Measurements from ENCODE around the gene LKAAEAR1. TPM values are rescaled to one million over a fixed set of nuclear protein-coding genes. Genes with fewer than 3 reads are reported as not detected.
"Not testable (repeated sequence)": the region's sequence is repeated elsewhere in the genome, so short reads cannot be mapped to it uniquely, and the experiment has no call there.

The LKAAEAR1 gene, protein sequence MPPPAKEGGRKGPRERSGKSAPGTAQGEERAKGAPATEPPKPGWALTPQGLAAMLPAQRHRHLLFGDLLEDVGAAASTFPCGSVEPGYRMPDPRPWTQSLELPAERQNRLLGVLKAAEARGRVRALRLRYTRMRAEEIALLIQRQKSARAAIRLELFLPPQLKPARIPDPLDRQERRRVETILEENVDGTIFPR
- total RNA-seq (0.80 TPM), polyA plus RNA-seq (0.14 TPM)
- long read RNA-seq, donor 1, result 0 reads
- long read RNA-seq, donor 2, result 0 reads
- long read RNA-seq, donor 3, partial matches to known transcripts, result 0 of 2 reads
- long read RNA-seq, donor 3, other reads (novel, unspliced or antisense), result 0 of 2 reads
- long read RNA-seq, donor 4, partial matches to known transcripts, result 0 of 2 reads
- long read RNA-seq, donor 4, other reads (novel, unspliced or antisense), result 0 of 2 reads
- long read RNA-seq, donor 5, partial matches to known transcripts, result 0 of 2 reads
- long read RNA-seq, donor 5, other reads (novel, unspliced or antisense), result 0 of 2 reads
- long read RNA-seq, donor 6, partial matches to known transcripts, result 0 of 1 reads
- long read RNA-seq, donor 6, other reads (novel, unspliced or antisense), result 0 of 1 reads
- long read RNA-seq, donor 7, result 0 reads
- long read RNA-seq, donor 8, partial matches to known transcripts, result 0 of 1 reads
- long read RNA-seq, donor 8, other reads (novel, unspliced or antisense), result 0 of 1 reads
- long read RNA-seq, donor 9, result 0 reads
- long read RNA-seq, donor 10, result 0 reads

DNA sequence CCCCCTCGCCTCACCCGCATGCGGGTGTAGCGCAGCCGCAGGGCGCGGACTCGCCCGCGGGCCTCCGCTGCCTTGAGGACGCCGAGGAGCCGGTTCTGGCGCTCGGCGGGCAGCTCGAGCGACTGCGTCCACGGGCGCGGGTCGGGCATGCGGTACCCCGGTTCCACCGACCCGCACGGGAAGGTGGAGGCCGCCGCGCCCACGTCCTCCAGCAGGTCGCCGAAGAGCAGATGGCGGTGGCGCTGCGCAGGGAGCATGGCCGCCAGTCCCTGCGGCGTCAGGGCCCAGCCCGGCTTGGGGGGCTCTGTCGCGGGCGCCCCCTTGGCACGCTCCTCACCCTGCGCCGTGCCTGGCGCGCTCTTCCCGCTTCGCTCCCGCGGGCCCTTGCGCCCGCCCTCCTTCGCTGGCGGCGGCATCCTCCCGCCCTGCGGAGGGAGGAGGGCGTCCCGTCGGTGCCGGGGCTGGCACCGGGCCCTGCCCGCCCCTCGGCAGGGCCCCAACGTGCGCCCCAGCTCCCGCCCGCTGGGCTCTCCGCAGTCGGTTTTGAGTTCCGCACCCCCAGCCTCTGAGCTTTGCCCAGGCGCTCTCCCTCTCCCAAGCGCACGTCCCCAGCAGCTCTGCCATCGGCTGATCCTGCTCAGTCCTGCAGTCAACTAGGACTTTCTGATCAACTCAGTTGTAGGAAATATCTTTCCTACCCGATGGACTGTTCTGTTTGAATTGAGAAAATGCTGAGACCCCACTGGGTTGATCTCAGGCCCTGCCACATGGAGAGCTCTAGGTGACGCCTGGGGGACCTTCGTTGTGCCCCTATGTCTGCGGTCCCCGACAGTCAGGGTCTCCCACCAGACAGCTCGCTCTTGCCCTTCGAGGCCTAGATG lies at the start of gene LKAAEAR1:
LKAAEAR1 (minus strand) TSS at position 595 of the 881 bp plus-strand sequence; CDS start at position 416, 179 bp downstream.
- Histone ChIP-seq H3K27me3 (ENCODE audit: control insufficient read depth in 2 of 2, insufficient read depth in 1 of 2, low read length in 1 of 2) (peaks cover 36 to 85% of the 10 kb centered on the region in 2 donors), H3K4me1 (ENCODE audit: control insufficient read depth in 2 of 2, insufficient read depth in 2 of 2, low read length in 2 of 2) (peaks cover 18 to 43% of the 10 kb centered on the region in 2 donors), H3K9me3 (ENCODE audit: control insufficient read depth in 2 of 2, insufficient read depth in 1 of 2, low read length in 1 of 2) (peaks cover 3 to 22% of the 10 kb centered on the region in 2 donors), H3K4me3 (ENCODE audit: low read length in 2 of 2) (peak within 1 kb of the TSS; percentile 13 to 60), H3K36me3 (ENCODE audit: control insufficient read depth in 2 of 2, insufficient read depth in 2 of 2, low read length in 1 of 2) (no peaks in the 10 kb centered on the region), H3K27ac (ENCODE audit: low read depth in 1 of 2, low read length in 1 of 2) (no peak within 1 kb of the TSS)
- WGBS, result 2% methylated on average over 86 of the region's 86 CpGs
- no peak for DNase-seq (ENCODE audit: low read depth in 6 of 9, low spot score in 9 of 9)

DNA sequence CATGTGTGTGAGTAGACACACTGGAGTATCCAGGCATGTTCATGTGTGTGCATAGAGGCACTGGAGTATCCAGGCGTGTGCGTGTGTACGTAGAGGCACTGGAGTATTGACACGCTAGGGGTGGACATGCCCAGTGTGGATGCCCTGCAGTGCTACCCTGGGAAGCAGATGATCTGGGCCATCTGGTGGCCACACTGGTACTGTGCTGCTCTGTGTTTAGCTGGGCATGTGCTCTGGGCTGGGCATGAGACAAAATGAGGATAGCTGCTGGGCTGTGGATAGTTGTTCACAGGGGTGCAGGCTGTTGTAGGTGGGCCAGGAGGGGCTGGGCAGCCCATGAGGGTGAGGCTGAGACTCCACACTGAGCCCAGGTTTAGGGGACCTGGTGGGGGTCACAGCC lies 47.2 kb upstream of the LKAAEAR1 start:
- Histone ChIP-seq H3K4me3 (ENCODE audit: low read length in 2 of 2) (no peak overlapping the region), H3K27ac (ENCODE audit: low read depth in 1 of 2, low read length in 1 of 2) (no peak overlapping the region), H3K9me3 (ENCODE audit: control insufficient read depth in 2 of 2, insufficient read depth in 1 of 2, low read length in 1 of 2) (no peaks in the 10 kb centered on the region), H3K36me3 (ENCODE audit: control insufficient read depth in 2 of 2, insufficient read depth in 2 of 2, low read length in 1 of 2) (no peaks in the 10 kb centered on the region), H3K27me3 (ENCODE audit: control insufficient read depth in 2 of 2, insufficient read depth in 1 of 2, low read length in 1 of 2) (peaks cover 0 to 10% of the 10 kb centered on the region in 2 donors), H3K4me1 (ENCODE audit: control insufficient read depth in 2 of 2, insufficient read depth in 2 of 2, low read length in 2 of 2) (no peaks in the 10 kb centered on the region)
- DNase-seq (ENCODE audit: low read depth in 6 of 9, low spot score in 9 of 9), result no peak
- 95% methylated on average over 4 of the region's 4 CpGs for WGBS

DNA sequence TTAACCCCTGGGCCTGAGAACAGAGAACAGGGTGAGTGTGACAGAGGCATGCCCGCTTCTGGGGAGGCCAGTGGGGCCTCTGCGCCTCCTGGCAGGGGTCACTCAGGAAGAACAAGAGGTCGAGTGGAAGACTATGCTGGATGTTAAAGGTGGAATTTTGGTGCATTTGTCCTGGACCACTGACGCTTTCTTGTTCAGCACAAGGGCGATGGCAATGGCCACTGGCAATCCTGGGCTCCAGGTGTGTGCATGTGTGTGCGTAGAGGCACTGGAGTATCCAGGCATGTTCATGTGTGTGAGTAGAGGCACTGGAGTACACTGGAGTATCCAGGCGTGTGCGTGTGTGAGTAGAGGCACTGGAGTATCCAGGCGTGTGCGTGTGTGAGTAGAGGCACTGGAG lies 46.7 kb upstream of the LKAAEAR1 start:
- Histone ChIP-seq H3K27ac (ENCODE audit: low read depth in 1 of 2, low read length in 1 of 2) (no peak overlapping the region), H3K4me1 (ENCODE audit: control insufficient read depth in 2 of 2, insufficient read depth in 2 of 2, low read length in 2 of 2) (no peaks in the 10 kb centered on the region), H3K36me3 (ENCODE audit: control insufficient read depth in 2 of 2, insufficient read depth in 2 of 2, low read length in 1 of 2) (no peaks in the 10 kb centered on the region), H3K27me3 (ENCODE audit: control insufficient read depth in 2 of 2, insufficient read depth in 1 of 2, low read length in 1 of 2) (peaks cover 0 to 10% of the 10 kb centered on the region in 2 donors), H3K4me3 (ENCODE audit: low read length in 2 of 2) (no peak overlapping the region), H3K9me3 (ENCODE audit: control insufficient read depth in 2 of 2, insufficient read depth in 1 of 2, low read length in 1 of 2) (no peaks in the 10 kb centered on the region)
- DNase-seq (ENCODE audit: low read depth in 6 of 9, low spot score in 9 of 9), result no peak
- 95% methylated on average over 10 of the region's 10 CpGs for WGBS

DNA sequence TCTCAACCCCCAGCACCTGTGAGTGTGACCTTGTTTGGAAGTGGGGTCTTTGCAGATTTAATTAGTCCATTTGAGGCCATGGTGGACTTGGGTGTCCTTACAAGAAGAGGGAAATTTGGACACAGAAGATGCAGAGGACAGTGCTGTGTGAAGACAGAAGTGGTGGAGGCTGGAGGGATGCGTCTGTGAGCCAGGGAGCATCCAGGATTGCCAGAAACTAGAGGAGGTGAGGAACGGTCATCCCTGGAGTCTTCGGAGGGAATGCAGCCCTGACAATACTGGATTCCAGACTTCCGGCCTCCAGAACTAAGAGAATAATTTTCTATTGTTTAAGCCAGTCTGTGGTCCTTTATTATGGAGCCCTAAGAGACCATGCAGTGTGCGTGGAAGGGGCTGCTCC lies 46.1 kb upstream of the LKAAEAR1 start:
- Histone ChIP-seq H3K4me3 (ENCODE audit: low read length in 2 of 2) (no peak overlapping the region), H3K4me1 (ENCODE audit: control insufficient read depth in 2 of 2, insufficient read depth in 2 of 2, low read length in 2 of 2) (no peaks in the 10 kb centered on the region), H3K27me3 (ENCODE audit: control insufficient read depth in 2 of 2, insufficient read depth in 1 of 2, low read length in 1 of 2) (peaks cover 0 to 10% of the 10 kb centered on the region in 2 donors), H3K27ac (ENCODE audit: low read depth in 1 of 2, low read length in 1 of 2) (no peak overlapping the region), H3K36me3 (ENCODE audit: control insufficient read depth in 2 of 2, insufficient read depth in 2 of 2, low read length in 1 of 2) (no peaks in the 10 kb centered on the region), H3K9me3 (ENCODE audit: control insufficient read depth in 2 of 2, insufficient read depth in 1 of 2, low read length in 1 of 2) (no peaks in the 10 kb centered on the region)
- WGBS, result 80% methylated on average over 5 of the region's 5 CpGs
- no peak for DNase-seq (ENCODE audit: low read depth in 6 of 9, low spot score in 9 of 9)

DNA sequence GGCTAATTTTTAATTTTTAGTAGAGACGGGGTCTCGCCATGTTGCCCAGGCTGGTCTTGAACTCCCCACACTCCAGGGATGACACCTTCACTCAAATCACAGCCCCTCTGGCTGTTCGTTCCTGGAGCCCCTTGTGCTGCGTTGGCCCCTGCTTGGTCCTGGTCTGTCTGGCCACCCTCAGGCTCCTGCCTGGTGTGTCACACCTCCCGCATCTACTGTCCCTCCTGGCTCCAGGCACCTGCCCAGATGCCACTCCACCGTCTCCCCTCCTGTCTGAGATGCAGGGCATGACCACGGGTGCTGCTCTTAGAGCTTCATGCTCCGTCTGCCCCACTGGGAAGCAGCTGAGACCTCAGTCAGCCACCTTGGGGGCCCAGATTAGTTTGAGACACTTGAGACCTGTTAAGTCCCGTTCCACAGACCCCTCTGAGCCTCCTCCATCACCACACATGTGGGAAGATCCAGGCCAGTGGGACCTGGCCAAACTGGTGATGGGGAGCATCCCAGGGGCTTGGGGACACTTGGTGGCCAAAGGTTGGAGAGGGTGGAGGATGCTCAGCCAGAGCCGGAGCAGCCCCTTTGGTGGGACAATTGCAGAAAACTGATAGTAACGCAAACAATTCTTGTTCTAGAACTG lies 45.1 kb upstream of the LKAAEAR1 start:
- Histone ChIP-seq H3K27ac (ENCODE audit: low read depth in 1 of 2, low read length in 1 of 2) (no peak overlapping the region), H3K4me1 (ENCODE audit: control insufficient read depth in 2 of 2, insufficient read depth in 2 of 2, low read length in 2 of 2) (no peaks in the 10 kb centered on the region), H3K9me3 (ENCODE audit: control insufficient read depth in 2 of 2, insufficient read depth in 1 of 2, low read length in 1 of 2) (no peaks in the 10 kb centered on the region), H3K27me3 (ENCODE audit: control insufficient read depth in 2 of 2, insufficient read depth in 1 of 2, low read length in 1 of 2) (peaks cover 0 to 9% of the 10 kb centered on the region in 2 donors), H3K4me3 (ENCODE audit: low read length in 2 of 2) (no peak overlapping the region), H3K36me3 (ENCODE audit: control insufficient read depth in 2 of 2, insufficient read depth in 2 of 2, low read length in 1 of 2) (no peaks in the 10 kb centered on the region)
- DNase-seq (ENCODE audit: low read depth in 6 of 9, low spot score in 9 of 9), result no peak
- 92% methylated on average over 11 of the region's 11 CpGs for whole genome bisulfite sequencing

DNA sequence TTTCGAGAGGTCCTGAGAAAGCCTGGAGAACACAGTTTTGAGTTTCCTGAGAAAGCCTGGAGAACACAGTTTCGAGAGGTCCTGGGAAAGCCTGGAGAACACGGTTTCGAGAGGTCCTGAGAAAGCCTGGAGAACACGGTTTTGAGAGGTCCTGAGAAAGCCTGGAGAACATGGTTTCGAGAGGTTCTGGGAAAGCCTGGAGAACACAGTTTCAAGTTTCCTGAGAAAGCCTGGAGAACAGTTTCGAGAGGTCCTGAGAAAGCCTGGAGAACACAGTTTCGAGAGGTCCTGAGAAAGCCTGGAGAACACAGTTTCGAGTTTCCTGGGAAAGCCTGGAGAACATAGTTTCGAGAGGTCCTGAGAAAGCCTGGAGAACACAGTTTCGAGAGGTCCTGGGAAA lies 39.3 kb upstream of the LKAAEAR1 start:
- not testable (repeated sequence) for H3K9me3 ChIP-seq (ENCODE audit: control insufficient read depth in 2 of 2, insufficient read depth in 1 of 2, low read length in 1 of 2); DNase-seq (ENCODE audit: low read depth in 6 of 9, low spot score in 9 of 9); H3K4me3 ChIP-seq (ENCODE audit: low read length in 2 of 2); H3K36me3 ChIP-seq (ENCODE audit: control insufficient read depth in 2 of 2, insufficient read depth in 2 of 2, low read length in 1 of 2); H3K27ac ChIP-seq (ENCODE audit: low read depth in 1 of 2, low read length in 1 of 2)
- Histone ChIP-seq H3K4me1 (ENCODE audit: control insufficient read depth in 2 of 2, insufficient read depth in 2 of 2, low read length in 2 of 2) (peaks cover 0 to 15% of the 10 kb centered on the region in 2 donors), H3K27me3 (ENCODE audit: control insufficient read depth in 2 of 2, insufficient read depth in 1 of 2, low read length in 1 of 2) (peaks cover 0 to 13% of the 10 kb centered on the region in 2 donors)
- 96% methylated on average over 11 of the region's 11 CpGs for WGBS

DNA sequence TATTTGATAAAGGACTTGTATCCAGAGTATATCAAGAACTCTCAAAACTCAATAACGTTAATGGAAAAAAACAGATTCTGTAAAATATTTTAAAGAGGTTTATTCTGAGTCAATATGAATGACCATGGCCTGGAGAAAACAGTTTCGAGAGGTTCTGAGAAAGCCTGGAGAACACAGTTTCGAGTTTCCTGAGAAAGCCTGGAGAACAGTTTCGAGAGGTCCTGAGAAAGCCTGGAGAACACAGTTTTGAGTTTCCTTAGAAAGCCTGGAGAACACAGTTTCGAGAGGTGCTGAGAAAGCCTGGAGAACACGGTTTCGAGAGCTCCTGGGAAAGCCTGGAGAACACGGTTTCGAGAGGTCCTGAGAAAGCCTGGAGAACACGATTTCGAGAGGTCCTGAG lies 38.7 kb upstream of the LKAAEAR1 start:
- not testable (repeated sequence) for H3K4me3 ChIP-seq (ENCODE audit: low read length in 2 of 2); H3K9me3 ChIP-seq (ENCODE audit: control insufficient read depth in 2 of 2, insufficient read depth in 1 of 2, low read length in 1 of 2); H3K36me3 ChIP-seq (ENCODE audit: control insufficient read depth in 2 of 2, insufficient read depth in 2 of 2, low read length in 1 of 2); DNase-seq (ENCODE audit: low read depth in 6 of 9, low spot score in 9 of 9); H3K27ac ChIP-seq (ENCODE audit: low read depth in 1 of 2, low read length in 1 of 2)
- peaks cover 0 to 15% of the 10 kb centered on the region in 2 donors for H3K4me1 ChIP-seq (ENCODE audit: control insufficient read depth in 2 of 2, insufficient read depth in 2 of 2, low read length in 2 of 2)
- WGBS, result 95% methylated on average over 11 of the region's 11 CpGs
- H3K27me3 ChIP-seq (ENCODE audit: control insufficient read depth in 2 of 2, insufficient read depth in 1 of 2, low read length in 1 of 2), result peaks cover 0 to 13% of the 10 kb centered on the region in 2 donors

DNA sequence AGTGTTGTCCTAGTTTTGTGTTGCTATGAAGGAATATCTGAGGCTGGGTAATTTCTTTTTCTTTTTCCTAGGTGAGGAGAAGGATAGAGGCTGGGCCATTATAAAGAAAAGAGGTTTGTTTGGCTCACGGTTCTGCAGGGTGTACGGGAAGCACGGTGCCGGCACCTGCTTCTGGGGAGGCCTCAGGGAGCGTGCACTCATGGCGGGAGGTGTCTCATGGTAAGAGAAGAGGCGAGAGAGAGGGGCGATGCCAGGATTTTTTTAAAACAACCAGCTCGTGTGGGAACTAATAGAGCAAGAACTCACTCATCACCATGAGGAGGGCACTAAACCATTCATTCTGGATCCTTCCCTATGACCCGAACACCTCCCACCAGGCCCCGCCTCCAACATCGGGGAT lies 37.4 kb upstream of the LKAAEAR1 start:
- peaks cover 0 to 13% of the 10 kb centered on the region in 2 donors for H3K27me3 ChIP-seq (ENCODE audit: control insufficient read depth in 2 of 2, insufficient read depth in 1 of 2, low read length in 1 of 2)
- H3K27ac ChIP-seq (ENCODE audit: low read depth in 1 of 2, low read length in 1 of 2), result no peak overlapping the region
- DNase-seq (ENCODE audit: low read depth in 6 of 9, low spot score in 9 of 9), result no peak
- no peak overlapping the region for H3K4me3 ChIP-seq (ENCODE audit: low read length in 2 of 2)
- peaks cover 0 to 15% of the 10 kb centered on the region in 2 donors for H3K4me1 ChIP-seq (ENCODE audit: control insufficient read depth in 2 of 2, insufficient read depth in 2 of 2, low read length in 2 of 2)
- H3K9me3 ChIP-seq (ENCODE audit: control insufficient read depth in 2 of 2, insufficient read depth in 1 of 2, low read length in 1 of 2), result no peaks in the 10 kb centered on the region
- WGBS, result 98% methylated on average over 12 of the region's 12 CpGs
- H3K36me3 ChIP-seq (ENCODE audit: control insufficient read depth in 2 of 2, insufficient read depth in 2 of 2, low read length in 1 of 2), result no peaks in the 10 kb centered on the region
